Activated naive CD4-positive, alpha-beta T cell treated with anti-CD3 and anti-CD28 coated beads, Interleukin-2, amount 50 U/mL, for 72 hours (primary cell): ENCODE results near the gene DIP2C. TPM values are rescaled to one million over a fixed set of nuclear protein-coding genes. Genes with fewer than 3 reads are reported as not detected.
"Not testable (repeated sequence)": the region's sequence is repeated elsewhere in the genome, so short reads cannot be mapped to it uniquely, and the experiment has no call there.

Experiments used
- ATAC-seq, 2 donors: fragments of 150-1000 bp; cut with Tn5 transposase; 2 replicates each; pipeline ENCODE4 v1.10.0; 2021; ENCODE audit warnings: mild to moderate bottlenecking in 2 of 2, moderate library complexity in 2 of 2
- DNase-seq, 2 donors: peaks; one replicate each; pipeline ENCODE4 v3.0.0; 2021 to 2022; ENCODE audit warnings: low spot score in 2 of 2
- H3K27ac Mint-ChIP-seq, 2 donors: one replicate each; pipeline ENCODE4 v1.8.0; 2022; ENCODE audit warnings: mild to moderate bottlenecking in 2 of 2, mixed read lengths in 2 of 2
- H3K36me3 Mint-ChIP-seq, 2 donors: one replicate each; pipeline ENCODE4 v1.8.0; 2022; ENCODE audit warnings: mixed read lengths in 2 of 2
- H3K9me3 Mint-ChIP-seq, 2 donors: one replicate each; pipeline ENCODE4 v1.8.0; 2022; ENCODE audit warnings: mixed read lengths in 2 of 2
- total RNA-seq, 2 donors: library from RNA; stranded (reverse); gene quantifications; one replicate each; pipeline ENCODE4 v1.2.3, GENCODE V29; 2022

The DIP2C gene
- total RNA-seq, 2 donors from 2014 or later, result 0.55 to 1.7 TPM

DNA sequence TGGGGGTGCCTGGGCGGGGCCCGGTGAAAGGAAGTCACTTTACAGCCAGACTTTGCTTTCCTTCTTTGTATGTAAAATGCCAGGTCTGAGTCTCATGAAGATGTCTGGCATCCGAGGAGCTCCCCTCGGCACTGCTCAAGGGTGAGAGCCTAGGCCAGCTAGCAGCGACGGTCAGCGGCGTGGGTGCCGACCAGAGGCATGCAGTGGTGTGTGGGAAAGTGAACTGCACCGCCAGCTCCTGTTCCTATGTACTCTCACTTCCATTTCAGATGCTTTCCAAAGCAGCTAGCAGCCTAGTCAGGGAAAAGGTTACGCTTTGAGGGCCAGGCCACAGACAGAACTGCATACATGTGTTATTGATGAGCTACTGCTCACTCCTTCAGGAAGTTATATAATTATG, 381.4 kb downstream of the DIP2C start:
- H3K27ac Mint-ChIP-seq, result no peak overlapping the region
- ATAC-seq, result no peak
- no peaks in the 10 kb centered on the region for H3K36me3 Mint-ChIP-seq
- no peaks in the 10 kb centered on the region for H3K9me3 Mint-ChIP-seq
- DNase-seq, result no peak

DNA sequence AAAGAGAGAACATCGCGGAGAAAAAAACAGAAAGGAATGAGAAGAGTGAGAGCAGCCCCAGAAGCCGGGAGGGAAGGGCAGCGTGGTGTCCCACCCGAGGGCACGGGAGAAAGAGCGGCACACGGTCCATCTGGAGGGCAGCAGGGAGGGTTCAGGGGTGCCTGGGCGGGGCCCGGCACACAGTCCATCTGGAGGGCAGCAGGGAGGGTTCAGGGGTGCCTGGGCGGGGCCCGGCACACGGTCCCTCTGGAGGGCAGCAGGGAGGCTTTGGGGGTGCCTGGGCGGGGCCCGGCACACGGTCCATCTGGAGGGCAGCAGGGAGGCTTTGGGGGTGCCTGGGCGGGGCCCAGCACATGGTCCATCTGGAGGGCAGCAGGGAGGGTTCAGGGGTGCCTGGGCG, 381.8 kb downstream of the DIP2C start:
- DNase-seq, result no peak
- H3K27ac Mint-ChIP-seq, result no peak overlapping the region
- no peaks in the 10 kb centered on the region for H3K36me3 Mint-ChIP-seq
- no peak for ATAC-seq
- H3K9me3 Mint-ChIP-seq, result no peaks in the 10 kb centered on the region

DNA sequence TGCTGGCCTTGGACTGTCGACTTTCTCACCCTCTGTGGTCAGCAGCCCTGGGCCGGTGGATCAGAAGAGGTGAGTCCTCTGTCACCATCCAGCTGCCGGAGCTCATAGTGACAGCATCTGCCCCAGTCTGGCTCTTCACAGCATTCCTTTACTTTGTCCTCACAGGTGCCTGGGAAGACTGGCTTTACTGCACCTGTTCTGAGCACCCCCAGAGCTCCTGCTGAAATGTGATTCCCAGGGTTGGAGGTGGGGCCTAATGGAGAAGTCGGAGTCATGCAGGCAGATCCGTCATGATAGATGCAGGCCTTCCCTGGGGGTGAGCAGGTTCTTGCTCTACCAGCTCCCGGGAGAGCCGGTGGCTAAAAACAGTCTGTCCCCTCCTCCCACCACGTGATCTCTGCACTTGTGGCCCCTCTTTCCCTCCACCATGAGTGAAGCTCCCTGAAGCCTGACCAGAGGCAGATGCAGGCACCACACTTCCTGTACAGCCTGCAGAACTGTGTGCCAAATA, 382.7 kb downstream of the DIP2C start:
- no peaks in the 10 kb centered on the region for H3K9me3 Mint-ChIP-seq
- H3K36me3 Mint-ChIP-seq, result no peaks in the 10 kb centered on the region
- no peak overlapping the region for H3K27ac Mint-ChIP-seq
- no peak for DNase-seq
- ATAC-seq, result no peak

- no peaks in the 10 kb centered on the region for H3K36me3 Mint-ChIP-seq
- DNase-seq, result no peak
- no peak overlapping the region for H3K27ac Mint-ChIP-seq
- H3K9me3 Mint-ChIP-seq, result no peaks in the 10 kb centered on the region
- no peak for ATAC-seq
Observed at GRCh38 chr10:306007-306674, 383.3 kb downstream of the DIP2C start.

GRCh38 chr10:305034-305433, 384.4 kb downstream of the DIP2C start:
- Mint-ChIP-seq H3K27ac (no peak overlapping the region), H3K36me3 (no peaks in the 10 kb centered on the region), H3K9me3 (no peaks in the 10 kb centered on the region)
- no peak for DNase-seq
- no peak for ATAC-seq

GRCh38 chr10:301536-301935, 387.9 kb downstream of the DIP2C start:
- H3K36me3 Mint-ChIP-seq, result no peaks in the 10 kb centered on the region
- H3K9me3 Mint-ChIP-seq, result peaks cover 0 to 1% of the 10 kb centered on the region in 2 donors
- H3K27ac Mint-ChIP-seq, result no peak overlapping the region
- DNase-seq (no peak), ATAC-seq (no peak)

GRCh38 chr10:300580-300979, 388.9 kb downstream of the DIP2C start:
- not testable (repeated sequence) for DNase-seq, H3K9me3 Mint-ChIP-seq, ATAC-seq, H3K27ac Mint-ChIP-seq, H3K36me3 Mint-ChIP-seq

DNA sequence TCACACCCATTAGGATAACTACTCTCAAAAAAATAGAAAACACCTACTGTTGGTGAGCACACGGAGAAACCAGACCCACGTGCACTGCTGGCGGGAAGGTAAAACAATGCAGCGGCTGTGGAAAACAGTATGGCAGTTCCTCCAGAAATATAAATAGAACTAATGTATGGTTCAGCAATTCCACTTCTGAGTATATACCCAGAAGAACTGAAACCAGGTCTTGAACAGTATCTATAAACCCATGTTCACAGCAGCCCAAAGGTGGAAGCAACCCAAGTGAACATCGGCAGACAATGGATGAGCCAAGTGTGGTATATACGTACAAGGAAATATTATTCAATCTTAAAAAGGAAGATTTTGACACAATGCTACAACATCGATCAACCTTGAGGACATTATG, 389.5 kb downstream of the DIP2C start:
- Mint-ChIP-seq H3K36me3 (no peaks in the 10 kb centered on the region), H3K9me3 (peaks cover 0 to 3% of the 10 kb centered on the region in 2 donors), H3K27ac (no peak overlapping the region)
- DNase-seq, result no peak
- no peak for ATAC-seq

- Mint-ChIP-seq H3K36me3 (no peaks in the 10 kb centered on the region), H3K9me3 (peaks cover 0 to 3% of the 10 kb centered on the region in 2 donors), H3K27ac (no peak overlapping the region)
- no peak for ATAC-seq
- DNase-seq, result no peak
Observed at GRCh38 chr10:299512-299911, 390.0 kb downstream of the DIP2C start.

DNA sequence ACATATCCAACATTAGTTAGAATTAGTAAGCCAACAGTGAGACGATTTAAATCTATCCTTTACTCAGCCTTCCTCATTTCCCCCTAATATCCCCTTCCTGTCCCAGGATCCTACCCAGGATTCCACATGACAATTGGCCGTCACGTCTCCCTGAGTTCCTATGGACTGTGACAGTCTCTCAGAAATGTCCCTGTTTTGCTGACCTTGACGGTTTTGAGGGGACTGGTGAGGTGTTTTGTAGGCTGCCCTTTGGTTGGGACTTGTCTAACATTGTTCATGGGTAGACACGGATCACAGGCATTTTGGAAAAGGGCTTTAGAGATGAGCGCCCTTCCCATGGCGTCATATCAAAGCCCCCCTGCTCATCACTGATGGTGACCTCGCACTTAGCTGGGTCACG, 391.4 kb downstream of the DIP2C start:
- no peak for DNase-seq
- no peak overlapping the region for H3K27ac Mint-ChIP-seq
- H3K9me3 Mint-ChIP-seq, result peaks cover 0 to 3% of the 10 kb centered on the region in 2 donors
- H3K36me3 Mint-ChIP-seq, result no peaks in the 10 kb centered on the region
- ATAC-seq, result no peak

GRCh38 chr10:297567-297966, 391.9 kb downstream of the DIP2C start:
- Mint-ChIP-seq H3K36me3 (no peaks in the 10 kb centered on the region), H3K27ac (peak overlapping the region in 1 of 2 donors; percentile 11)

DNA sequence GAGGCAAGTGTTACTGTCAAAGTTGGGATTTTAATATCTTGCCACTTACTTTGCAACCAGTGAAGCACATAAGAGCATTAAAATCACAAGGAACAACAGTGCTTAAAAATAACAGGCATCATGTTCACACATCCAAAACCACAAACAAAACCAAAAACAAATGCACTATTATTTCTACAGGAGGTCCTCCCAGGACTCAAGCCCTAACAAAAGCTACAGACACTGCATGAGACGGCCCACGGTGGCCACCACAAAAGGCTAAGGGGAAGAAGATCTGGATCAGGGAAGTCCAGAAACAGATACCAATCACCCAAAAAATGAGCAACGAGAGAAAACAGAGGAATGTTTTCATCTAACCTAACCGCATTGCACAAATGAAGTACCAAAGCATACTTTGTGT, 395.8 kb downstream of the DIP2C start:
- DNase-seq (no peak), ATAC-seq (no peak)
- Mint-ChIP-seq H3K9me3 (peaks cover 0 to 3% of the 10 kb centered on the region in 2 donors), H3K36me3 (no peaks in the 10 kb centered on the region), H3K27ac (no peak overlapping the region)

More at GRCh38 chr10:297567-297966, 391.9 kb downstream of the DIP2C start:
- ATAC-seq (no peak), DNase-seq (no peak)
- peaks cover 0 to 3% of the 10 kb centered on the region in 2 donors for H3K9me3 Mint-ChIP-seq

DNA sequence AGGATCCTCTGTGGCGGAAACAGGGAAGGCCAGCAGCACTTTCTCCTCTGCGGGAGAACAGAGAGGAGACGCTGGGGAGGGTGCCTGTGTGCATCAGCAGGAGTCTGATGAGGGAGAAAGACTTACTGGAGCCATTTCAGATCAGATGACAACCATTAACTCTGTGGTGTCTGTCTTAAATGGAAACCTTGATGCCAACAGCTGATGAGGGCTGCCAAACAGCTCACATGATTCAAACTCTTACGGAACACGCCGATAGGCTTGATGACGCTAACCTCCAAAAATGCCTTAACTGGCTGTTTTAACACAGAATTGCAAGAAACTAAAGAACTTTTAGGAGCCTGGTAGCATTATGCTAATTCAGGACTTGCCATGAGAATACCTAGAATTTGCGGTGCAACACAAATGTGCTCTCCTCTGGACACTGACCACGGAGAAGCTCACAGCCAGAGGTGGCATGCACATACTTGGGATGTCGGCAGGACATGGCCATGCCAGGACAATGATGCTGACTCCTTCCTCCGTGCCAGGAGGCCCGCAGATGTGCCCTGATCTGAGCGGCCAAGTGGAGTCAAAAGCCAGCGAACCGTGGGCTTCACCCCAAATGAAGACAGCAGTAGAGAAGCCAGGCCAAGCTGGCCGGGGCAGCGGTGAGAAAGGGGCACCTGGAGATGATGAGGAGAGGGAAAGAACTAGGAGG, 399.3 kb downstream of the DIP2C start:
- no peak for DNase-seq
- H3K9me3 Mint-ChIP-seq, result no peaks in the 10 kb centered on the region
- H3K27ac Mint-ChIP-seq, result no peak overlapping the region
- ATAC-seq, result no peak
- H3K36me3 Mint-ChIP-seq, result no peaks in the 10 kb centered on the region

DNA sequence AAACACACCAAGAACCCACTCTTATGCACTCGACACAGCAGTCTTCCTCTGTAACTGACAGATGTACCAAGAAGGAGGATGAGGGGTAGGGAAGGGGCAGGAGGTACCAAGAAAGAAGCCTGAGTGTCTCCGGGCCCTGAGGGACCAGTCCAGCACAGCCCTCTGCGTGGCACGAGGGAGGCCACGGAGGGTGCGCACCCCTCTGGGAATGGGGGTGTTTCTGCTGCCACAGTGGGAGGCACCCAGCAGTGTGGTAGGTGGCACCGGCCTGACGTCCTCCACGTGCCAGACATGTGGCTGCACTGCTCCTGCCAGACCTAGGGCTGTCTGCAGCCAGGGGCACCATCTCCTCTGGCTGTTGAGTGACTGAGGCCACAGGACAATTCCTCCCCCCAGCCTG, 399.9 kb downstream of the DIP2C start:
- no peak overlapping the region for H3K27ac Mint-ChIP-seq
- ATAC-seq (no peak), DNase-seq (no peak)
- H3K9me3 Mint-ChIP-seq, result no peaks in the 10 kb centered on the region
- no peaks in the 10 kb centered on the region for H3K36me3 Mint-ChIP-seq

DNA sequence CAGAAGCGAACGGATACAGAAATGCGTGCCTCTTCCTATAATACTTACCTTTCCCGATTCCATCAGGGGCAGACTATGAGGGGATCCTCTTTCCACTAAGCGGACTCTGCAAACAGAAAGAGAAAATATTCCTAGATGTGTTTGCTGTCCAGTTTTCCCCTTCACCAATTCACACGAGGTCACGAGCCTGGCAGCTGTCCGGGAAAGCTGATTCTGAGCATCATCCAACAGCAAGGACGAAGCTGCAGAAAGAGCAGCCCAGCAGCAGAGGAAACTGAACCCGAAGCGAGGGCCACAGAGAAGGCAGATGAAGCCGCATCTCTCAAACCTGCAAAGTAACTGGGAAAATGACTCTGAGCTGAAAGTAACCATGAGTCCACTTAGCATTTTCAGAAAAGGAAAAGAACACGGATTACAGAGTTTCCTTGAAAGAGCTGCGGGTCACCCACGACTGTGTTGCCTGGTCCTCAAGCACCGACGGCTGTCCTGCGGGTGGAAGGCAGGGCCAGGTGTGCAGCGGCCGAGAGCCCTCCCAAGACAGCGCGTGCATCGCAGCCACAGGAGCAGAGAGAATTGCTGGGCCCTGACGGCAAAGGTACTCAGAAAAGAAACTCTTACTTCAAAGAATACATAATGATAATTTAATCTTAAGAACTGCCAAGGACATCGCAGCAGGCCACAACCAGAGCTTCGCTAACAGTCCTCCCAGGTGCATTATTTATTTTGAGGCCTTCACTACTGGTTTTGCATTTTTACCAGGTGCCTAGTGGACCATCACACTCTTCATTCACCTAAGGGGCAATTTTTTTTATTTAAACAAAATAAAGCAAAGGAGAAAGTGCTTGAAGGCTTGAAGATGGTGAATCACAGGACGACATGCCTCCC, 400.9 kb downstream of the DIP2C start:
- no peaks in the 10 kb centered on the region for H3K9me3 Mint-ChIP-seq
- H3K27ac Mint-ChIP-seq, result no peak overlapping the region
- DNase-seq (no peak), ATAC-seq (no peak)
- H3K36me3 Mint-ChIP-seq, result no peaks in the 10 kb centered on the region

- no peaks in the 10 kb centered on the region for H3K36me3 Mint-ChIP-seq
- DNase-seq (no peak), ATAC-seq (no peak)
- no peak overlapping the region for H3K27ac Mint-ChIP-seq
- no peaks in the 10 kb centered on the region for H3K9me3 Mint-ChIP-seq
Observed at GRCh38 chr10:287814-288213, 401.7 kb downstream of the DIP2C start.
